ENCODE data around the gene BCKDK. TPM values are rescaled to one million over a fixed set of nuclear protein-coding genes. Genes with fewer than 3 reads are reported as not detected.

Gene BCKDK
- total and polyA plus RNA-seq, 2 of the 13 experiments (the other 11 are each of a cell fraction or from before 2014, with no cell fraction given): 24.9 to 42.6 TPM

GRCh38 chr16:31108794-31109558 is 790 bp downstream of the BCKDK start (continued):
- TF ChIP-seq FUBP1 (CRISPR knock-in tag; IDR thresholded peaks at IDR 0.05; ENCODE audit: borderline replicate concordance): no peak
- TF ChIP-seq ZBTB4 (CRISPR knock-in tag; IDR thresholded peaks at IDR 0.05; ENCODE audit: borderline replicate concordance): no peak
- TF ChIP-seq SP1 (IDR thresholded peaks at IDR 0.05): no peak
- TF ChIP-seq SP1 (CRISPR knock-in tag; IDR thresholded peaks at IDR 0.05): no peak
- TF ChIP-seq HDAC6 (IDR thresholded peaks at IDR 0.05; ENCODE audit: low read depth, low read length): no peak
- TF ChIP-seq ZSCAN21 (CRISPR knock-in tag; IDR thresholded peaks at IDR 0.05; ENCODE audit: borderline replicate concordance): 0 out of 2 replicates have a peak, but pooled peaks have one; percentile 2
- no peak for TF ChIP-seq ZBTB14 (CRISPR knock-in tag; IDR thresholded peaks at IDR 0.05)
- peak; percentile 16; the same call in 1 of the 2 replicates for TF ChIP-seq ZBTB42 (CRISPR knock-in tag; IDR thresholded peaks at IDR 0.05)
- no peak for TF ChIP-seq HMGXB4 (CRISPR knock-in tag; IDR thresholded peaks at IDR 0.05; ENCODE audit: borderline replicate concordance in 1 of 2, low read depth in 1 of 2)
- TF ChIP-seq SATB2 (CRISPR knock-in tag; IDR thresholded peaks at IDR 0.05): no peak
- TF ChIP-seq ZNF570 (CRISPR knock-in tag; IDR thresholded peaks at IDR 0.05; ENCODE audit: borderline replicate concordance): no peak
- no peak for TF ChIP-seq ARHGAP35 (CRISPR knock-in tag; IDR thresholded peaks at IDR 0.05; ENCODE audit: borderline replicate concordance)
- no peak for TF ChIP-seq ZNF30 (CRISPR knock-in tag; IDR thresholded peaks at IDR 0.05)
- no peak for TF ChIP-seq ZNF564 (CRISPR knock-in tag; IDR thresholded peaks at IDR 0.05)
- TF ChIP-seq ZBTB26 (CRISPR knock-in tag; IDR thresholded peaks at IDR 0.05; ENCODE audit: borderline replicate concordance): no peak
- TF ChIP-seq TBP (CRISPR knock-in tag; IDR thresholded peaks at IDR 0.05): no peak
- TF ChIP-seq ZNF335 (CRISPR knock-in tag; IDR thresholded peaks at IDR 0.05): no peak
- no peak for TF ChIP-seq ZNF460 (CRISPR knock-in tag; IDR thresholded peaks at IDR 0.05; ENCODE audit: borderline replicate concordance)
- 0 out of 2 replicates have a peak, but pooled peaks have one; percentile 54 for TF ChIP-seq PCBP1 (IDR thresholded peaks at IDR 0.05; ENCODE audit: borderline replicate concordance, low read depth, low read length)
